HG02798 (cell line): ENCODE results near the gene SBSN.

ENCODE experiments used
- ATAC-seq: cut with Tn5 transposase; IDR thresholded peaks from one replicate; pipeline ENCODE4 v1.9.1; 2021; ENCODE audit warnings: mild to moderate bottlenecking; ENCODE audit not compliant: unreplicated experiment, poor library complexity

The SBSN gene

DNA sequence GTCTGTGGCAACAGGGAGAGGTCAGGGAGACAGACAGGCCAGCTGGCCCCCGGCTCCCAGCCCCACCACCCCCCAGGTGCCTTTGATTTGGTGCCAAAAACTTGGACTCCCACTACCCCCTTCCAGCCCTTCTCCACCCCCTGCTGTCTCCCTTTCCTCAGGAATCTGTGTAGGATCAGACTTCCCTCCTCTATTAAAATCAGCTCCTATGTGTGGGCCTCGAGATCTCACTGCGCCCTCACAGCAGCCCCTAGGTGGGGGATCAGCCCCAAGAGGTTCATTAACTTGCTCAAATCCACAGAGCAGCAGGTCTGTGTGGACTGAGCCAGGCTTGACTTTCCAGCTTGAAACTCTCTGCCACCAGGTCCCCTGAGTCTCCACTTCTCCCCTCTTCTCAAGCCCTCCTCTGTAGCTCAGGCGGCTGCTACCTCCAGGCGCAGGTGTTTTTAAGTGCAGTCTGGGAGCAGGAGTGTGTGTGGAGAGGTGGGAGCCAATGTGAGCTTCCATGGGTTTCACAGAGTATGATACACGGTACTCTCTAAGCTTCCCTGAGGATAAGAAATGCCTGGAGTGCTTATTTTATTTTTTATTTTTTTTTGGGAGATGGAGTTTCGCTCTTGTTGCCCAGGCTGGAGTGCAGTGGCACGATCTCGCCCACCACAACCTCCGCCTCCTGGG lies 6.8 kb upstream of the SBSN start:
- no peak for ATAC-seq

GRCh38 chr19:35533822-35534392 lies 5.8 kb upstream of the SBSN start:
- no peak for ATAC-seq

DNA sequence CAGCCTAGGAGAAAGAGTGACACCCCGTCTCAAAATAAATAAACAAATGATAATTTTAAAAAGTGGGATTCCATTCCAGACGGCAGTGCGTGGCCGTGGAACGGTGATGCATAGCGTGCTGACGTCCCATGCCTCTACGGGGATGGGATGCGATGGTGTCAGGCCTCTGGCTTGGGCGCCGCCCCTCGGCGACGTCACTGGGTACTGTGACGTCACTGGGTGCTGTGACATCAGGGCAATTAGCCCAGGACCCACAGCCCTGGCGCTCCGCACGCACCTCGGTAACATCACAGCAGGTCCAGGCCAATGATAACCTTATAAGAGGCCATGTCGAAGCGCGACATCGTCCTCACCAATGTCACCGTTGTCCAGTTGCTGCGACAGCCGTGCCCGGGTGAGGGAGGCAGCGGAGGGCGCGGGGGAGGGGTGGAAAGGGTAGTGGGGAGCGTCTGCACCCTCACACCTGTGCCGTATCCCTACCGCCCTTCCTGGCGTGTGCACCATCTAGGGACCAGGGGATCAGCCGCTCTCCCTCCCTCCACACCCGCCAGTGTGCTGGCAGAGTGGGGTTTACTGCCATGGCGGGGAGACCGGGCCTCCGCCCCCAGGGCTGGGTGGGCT lies 5.2 kb upstream of the SBSN start, which contains the start of gene GAPDHS:
Gene GAPDHS, plus strand, starts transcription at position 256 of the 621 bp plus-strand sequence. Its CDS starts 72 bp downstream, at position 328.
- no peak for ATAC-seq

- no peak for ATAC-seq
These were observed 3.2 kb upstream of the SBSN start for GRCh38 chr19:35531291-35531690.

DNA sequence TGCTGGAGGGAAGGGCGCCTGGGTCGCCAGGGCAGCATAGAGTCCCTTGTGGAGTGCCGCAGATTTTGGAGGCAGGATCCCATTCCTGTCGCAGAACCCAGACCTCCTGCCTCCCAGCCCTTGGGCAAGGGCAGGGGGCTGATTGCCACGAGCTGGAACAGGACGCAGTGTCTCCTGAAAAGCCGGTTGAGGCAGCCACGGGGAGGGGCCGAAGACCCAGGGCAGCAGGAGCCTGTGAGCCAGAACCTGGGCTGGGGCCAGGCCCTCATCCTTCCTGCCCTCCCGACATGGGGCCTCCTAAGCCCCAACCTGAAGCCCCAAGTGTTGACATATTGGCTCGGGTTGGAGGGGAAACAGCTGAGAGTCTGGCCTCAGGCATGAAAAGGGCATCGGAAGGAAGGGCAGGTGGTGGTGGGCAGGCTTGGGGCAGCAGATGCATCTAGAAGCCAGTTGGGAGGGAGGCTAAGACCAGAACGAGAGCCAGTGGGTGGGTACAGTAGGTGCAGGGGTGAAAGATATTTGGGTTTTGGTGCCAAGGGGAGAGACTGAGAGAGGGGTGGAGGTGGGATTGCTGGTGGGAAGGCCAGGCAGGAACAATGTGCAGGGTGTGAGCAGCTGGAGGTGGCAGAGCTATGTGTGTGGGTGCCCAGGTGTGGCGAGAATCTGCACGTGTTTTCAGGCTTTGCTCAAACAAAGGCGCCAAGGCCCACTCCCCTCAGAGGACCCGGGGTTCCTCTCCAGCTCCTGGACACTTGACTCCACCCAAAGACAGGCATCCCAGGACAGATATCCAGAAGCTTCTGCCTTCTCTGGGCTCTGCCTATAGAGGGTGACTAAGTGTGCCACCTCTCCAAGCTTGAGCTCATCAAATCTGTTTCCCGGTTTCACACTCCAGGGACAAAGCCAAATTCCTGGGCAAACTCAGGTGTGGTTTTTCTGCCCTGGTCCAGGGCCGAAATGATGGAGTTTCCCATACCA lies 1.4 kb upstream of the SBSN start:
- ATAC-seq, result no peak

GRCh38 chr19:35525873-35526272 lies 2.2 kb downstream of the SBSN start:
- ATAC-seq, result no peak

- ATAC-seq, result no peak
These were observed 3.8 kb downstream of the SBSN start for GRCh38 chr19:35524181-35524837.

GRCh38 chr19:35522745-35523327 lies 5.3 kb downstream of the SBSN start:
- ATAC-seq, result no peak

- no peak for ATAC-seq
These were observed 6.9 kb downstream of the SBSN start for GRCh38 chr19:35521124-35521743.

DNA sequence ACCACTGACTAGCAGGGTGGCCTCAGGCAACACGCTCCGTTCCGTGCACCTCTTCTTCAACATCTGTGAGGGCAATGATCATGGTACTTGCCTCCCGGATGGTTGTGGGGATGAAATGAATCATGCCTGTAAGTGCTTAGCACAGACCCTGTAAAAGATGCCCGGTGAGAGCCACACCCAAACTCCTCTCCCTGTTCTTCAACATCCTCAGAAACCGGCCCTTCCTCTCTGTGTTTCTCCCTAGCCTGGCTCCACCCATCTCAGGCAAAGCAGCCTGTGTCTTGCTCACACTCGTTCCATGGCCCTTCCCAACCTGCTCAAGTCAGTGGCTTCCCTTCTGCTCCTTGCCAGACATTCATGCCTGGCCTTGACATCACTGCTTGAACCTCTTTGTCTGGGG lies 8.8 kb downstream of the SBSN start:
- ATAC-seq, result no peak

- no peak for ATAC-seq
These were observed 9.8 kb downstream of the SBSN start for GRCh38 chr19:35518313-35518712.

DNA sequence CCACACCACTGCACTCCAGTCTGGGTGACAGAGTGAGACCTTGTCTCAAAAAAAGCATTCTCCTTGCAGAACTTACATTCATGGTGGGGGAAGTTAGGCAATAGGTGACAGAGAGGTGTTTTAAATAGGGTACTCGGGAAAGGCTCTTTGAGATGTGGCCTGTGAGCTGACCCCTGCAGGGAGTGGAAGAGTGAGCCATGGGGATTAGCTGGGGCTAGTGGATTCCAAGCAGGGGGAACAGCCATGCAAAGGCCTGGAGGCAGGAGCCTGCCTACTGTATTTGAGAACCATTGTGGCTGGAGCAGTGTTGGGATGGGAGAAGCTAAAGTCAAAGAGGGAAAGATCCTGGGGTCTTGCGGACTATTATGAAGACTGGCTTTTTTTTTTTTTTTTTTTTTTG lies 10.8 kb downstream of the SBSN start:
- ATAC-seq, result no peak

GRCh38 chr19:35516310-35516709 lies 11.8 kb downstream of the SBSN start:
- ATAC-seq, result no peak

DNA sequence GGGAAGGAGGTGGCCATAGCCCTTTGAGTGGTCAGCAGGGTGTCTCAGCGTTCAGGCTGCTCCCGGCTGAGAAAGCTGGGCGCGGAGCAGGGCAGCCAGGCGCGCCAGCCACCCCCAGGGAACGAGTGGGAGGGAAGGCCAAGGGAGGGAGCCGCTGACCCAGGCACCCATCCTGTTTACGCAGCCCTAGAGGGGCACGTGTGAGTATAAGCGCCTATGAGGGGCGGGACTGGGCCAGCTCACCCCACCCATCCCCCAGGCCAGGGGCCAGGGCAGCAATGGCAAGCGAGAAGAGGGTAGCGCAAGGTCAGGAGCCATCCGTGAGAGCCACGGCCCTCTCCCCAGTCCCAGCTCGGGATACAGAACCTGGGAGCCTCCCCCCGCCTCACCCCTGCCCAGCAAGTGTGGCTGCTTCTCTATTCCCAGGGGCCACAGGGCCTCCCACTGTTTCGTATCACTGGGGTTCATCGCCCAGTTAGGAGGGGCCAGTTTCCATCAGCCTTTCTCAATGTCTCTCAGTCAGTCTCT lies 13.8 kb downstream of the SBSN start:
- no peak for ATAC-seq

DNA sequence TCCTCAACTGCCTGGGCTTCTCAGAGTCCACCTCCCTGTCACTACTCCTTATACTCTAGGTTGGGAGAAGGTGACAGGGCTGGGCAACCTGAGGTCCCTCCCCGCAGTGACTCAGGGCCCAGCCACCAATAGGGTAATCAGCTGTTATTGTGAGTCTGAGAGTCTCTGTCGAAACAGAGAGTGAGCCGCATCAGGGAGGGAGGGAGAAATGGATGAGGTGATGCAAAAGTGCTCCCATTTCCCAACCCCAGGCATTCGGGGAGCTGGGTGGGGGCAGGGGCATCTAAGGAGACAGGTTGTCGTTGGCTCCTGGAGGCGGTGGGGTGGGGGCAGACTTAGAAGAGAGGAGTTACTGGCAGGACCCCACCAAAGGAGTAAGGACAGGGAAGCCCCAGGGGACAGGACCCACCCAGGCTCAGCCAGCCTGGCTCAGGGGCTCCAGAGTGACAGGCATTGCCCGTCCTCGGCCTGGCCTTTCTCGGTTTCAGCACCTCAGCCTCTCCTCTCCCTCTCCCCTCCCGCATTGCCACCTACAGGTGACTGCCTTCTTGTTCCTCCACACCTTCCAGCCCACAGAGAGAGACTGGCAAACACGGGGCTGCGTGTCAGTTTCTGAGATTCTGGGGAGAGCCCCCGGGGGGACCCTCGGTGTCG lies 14.4 kb downstream of the SBSN start, which contains the start of gene DMKN:
Gene DMKN, minus strand, starts transcription at position 22 of the 654 bp plus-strand sequence. CDS start 174 bp downstream, outside the sequence.
- no peak for ATAC-seq

DNA sequence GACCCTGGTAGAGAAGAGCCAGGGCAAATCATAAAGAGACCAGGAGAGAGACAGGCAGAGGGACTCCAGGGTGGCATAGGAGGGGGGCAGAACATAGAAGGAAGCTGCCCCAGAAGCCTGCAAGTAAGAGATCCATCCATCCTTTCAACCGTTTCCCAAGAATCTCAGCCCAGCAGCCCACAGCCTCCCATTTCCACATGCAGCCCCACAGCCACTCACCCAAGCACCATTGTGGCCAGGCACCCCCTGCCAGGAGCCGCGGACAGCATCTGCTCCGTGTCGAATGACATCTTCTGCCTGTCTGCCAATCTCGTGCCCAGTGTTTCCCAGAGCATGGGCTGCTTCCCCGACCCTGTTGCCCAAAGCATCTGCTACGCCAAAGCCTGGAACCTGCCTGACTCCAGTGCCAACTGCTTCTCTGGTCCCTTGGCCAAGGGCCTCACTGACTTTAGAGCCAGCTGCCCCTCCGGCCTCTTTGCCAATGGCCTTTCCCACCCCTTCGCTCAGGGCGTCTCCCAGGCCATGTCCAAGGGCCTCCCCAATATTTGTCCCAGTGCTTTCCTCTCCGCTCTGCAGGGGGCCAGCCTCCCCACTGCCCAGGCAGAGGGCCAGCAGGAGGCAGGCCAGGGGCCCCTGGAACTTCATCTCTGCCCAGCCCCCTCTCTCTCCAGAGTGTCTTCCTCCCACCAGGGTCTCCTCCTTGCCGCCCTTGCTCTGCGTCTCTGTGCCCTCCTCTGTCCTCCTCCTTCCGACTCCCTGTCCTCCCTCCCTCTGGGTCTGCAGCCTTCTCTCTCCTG lies 15.1 kb downstream of the SBSN start:
- ATAC-seq, result no peak

GRCh38 chr19:35511337-35511736 lies 16.8 kb downstream of the SBSN start:
- no peak for ATAC-seq

- ATAC-seq, result no peak
These were observed 17.5 kb downstream of the SBSN start for GRCh38 chr19:35510626-35510964.
